ENCODE results near the gene MAP1B.

DNA sequence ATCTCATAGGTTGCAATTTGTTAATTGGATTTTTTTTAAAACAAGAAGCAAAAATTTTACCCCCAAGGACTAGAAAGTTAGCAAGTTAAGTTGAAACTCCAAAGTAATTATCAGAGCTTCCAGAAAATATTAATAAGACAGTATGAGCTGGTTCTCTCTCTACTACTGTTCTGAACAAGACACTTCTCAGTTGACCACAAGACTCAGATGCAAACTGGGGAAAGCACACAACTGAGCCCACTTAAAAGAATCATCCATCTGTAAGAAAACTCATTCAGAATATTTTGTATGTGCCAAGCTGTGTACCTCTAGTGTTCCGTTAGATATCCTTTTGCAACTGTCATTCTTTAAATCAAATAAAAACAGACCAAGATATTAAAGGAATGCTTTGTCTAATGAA is 60.0 kb downstream of the MAP1B start:
- TF ChIP-seq CTCF (IDR thresholded peaks at IDR 0.05) (no peak), POLR2A (IDR thresholded peaks at IDR 0.05) (no peak)
